K562 (cell line): ENCODE measurements around the gene ADGRD1. TPM values are rescaled to one million over a fixed set of nuclear protein-coding genes. Genes with fewer than 3 reads are reported as not detected.

ENCODE experiments used
- ATAC-seq: fragments of 200-7000 bp; cut with Tn5 transposase; 3 replicates; pipeline ENCODE4 v1.9.1; 2020; ENCODE audit warnings: moderate library complexity
- BruUV-seq: library from RNA; stranded (reverse); fragments of 400-500 nt; replicated peaks from 2 replicates; lab custom pipeline; 2021; lab: Mats Ljungman, UMichigan
- CTCF ChIA-PET: fragments of 300-600 bp; formaldehyde crosslinking; extraction: SDS; loops from one replicate; lab custom pipeline; 2021; ENCODE audit warnings: low intra/inter-chr PET ratio; lab: Yijun Ruan, JAX
- POLR2A ChIA-PET: fragments of 300-600, 350-650 bp; sonication (Branson Sonifier 250); formaldehyde crosslinking; extraction: SDS; loops from one replicate; lab custom pipeline; 2021; ENCODE audit warnings: antibody characterized with exemption, inconsistent platforms; lab: Yijun Ruan, JAX
- DNase-seq, 4 experiments: peaks; one replicate each; pipeline versions ENCODE4 v3.0.0 to v3.0.0-alpha.2; 2011 to 2018; ENCODE audit warnings: low spot score in 3 of 4, mixed read lengths in 3 of 4; ENCODE audit errors: extremely low read depth in 1 of 4
- FAIRE-seq: peaks from 2 replicates; lab custom pipeline; 2011; peaks lifted over from hg19 to GRCh38; lab: Jason Lieb, UNC
- H2AFZ ChIP-seq: 2 replicates; pipeline ENCODE4 v1.6.0; 2011; ENCODE audit warnings: low read depth, low read length, control low read depth, inconsistent platforms
- H3K27ac ChIP-seq: fragments of 200-600 bp; 3 replicates; pipeline ENCODE4 v1.8.0; 2011; ENCODE audit warnings: low read depth, mild to moderate bottlenecking, control low read depth, inconsistent platforms, low read length, moderate library complexity, mixed read lengths; ENCODE audit errors: extremely low read depth
- H3K27me3 ChIP-seq, 2 experiments: fragments of 300-600 bp in 1 of 2; 2 replicates in 1 of 2; 3 replicates in 1 of 2; pipeline versions ENCODE4 v1.6.0 to v1.8.0; 2011; ENCODE audit warnings: inconsistent platforms in 2 of 2, low read length in 2 of 2, mild to moderate bottlenecking in 1 of 2, mixed read lengths in 1 of 2, moderate library complexity in 1 of 2; ENCODE audit not compliant: control insufficient read depth in 2 of 2, insufficient read depth in 2 of 2
- H3K36me3 ChIP-seq: fragments of 300-600 bp; 3 replicates; pipeline ENCODE4 v1.8.0; 2011; ENCODE audit warnings: mild to moderate bottlenecking, low read length, inconsistent platforms; ENCODE audit not compliant: control insufficient read depth, insufficient read depth
- H3K4me1 ChIP-seq, 2 experiments: fragments of 200-600 bp in 1 of 2; replicated peaks in 1 of 2; 2 replicates in 1 of 2; 3 replicates in 1 of 2; pipeline versions ENCODE4 v1.5.1 to v1.8.0; 2011; ENCODE audit warnings: inconsistent platforms in 2 of 2, low read length in 2 of 2, mild to moderate bottlenecking in 1 of 2, mixed read lengths in 1 of 2, moderate library complexity in 1 of 2; ENCODE audit not compliant: control insufficient read depth in 2 of 2, insufficient read depth in 2 of 2
- H3K4me2 ChIP-seq: 2 replicates; pipeline ENCODE4 v1.6.1; 2011; ENCODE audit warnings: low read length, control low read depth, inconsistent platforms, mixed read lengths; ENCODE audit not compliant: insufficient read depth
- H3K4me3 ChIP-seq: fragments of 200-600 bp; sonication (generic), shearing (Covaris generic); 2 replicates; pipeline ENCODE4 v1.5.1; 2016; ENCODE audit warnings: control low read depth, inconsistent platforms
- H3K79me2 ChIP-seq: fragments of 200-600 bp; 3 replicates; pipeline ENCODE4 v1.8.0; 2011; ENCODE audit warnings: low read length, inconsistent platforms; ENCODE audit not compliant: control insufficient read depth, insufficient read depth
- H3K9ac ChIP-seq, 2 experiments: 2 replicates each; pipeline versions ENCODE4 v1.6.0 to v1.6.1; 2011; ENCODE audit warnings: low read depth in 2 of 2, low read length in 2 of 2, control low read depth in 1 of 2, inconsistent platforms in 1 of 2, mild to moderate bottlenecking in 1 of 2, mixed read lengths in 1 of 2; ENCODE audit not compliant: insufficient read depth in 1 of 2
- H3K9me1 ChIP-seq: one replicate; pipeline ENCODE4 v1.6.0; 2011; ENCODE audit warnings: inconsistent platforms, mild to moderate bottlenecking, low read length, moderate library complexity; ENCODE audit not compliant: control insufficient read depth, insufficient read depth
- H3K9me3 ChIP-seq: replicated peaks from 2 replicates; pipeline ENCODE4 v1.5.1; 2011; ENCODE audit warnings: low read depth, low read length, inconsistent platforms; ENCODE audit not compliant: control insufficient read depth, insufficient read depth
- H4K20me1 ChIP-seq: replicated peaks from 2 replicates; pipeline ENCODE4 v1.6.1; 2011; ENCODE audit warnings: low read length, inconsistent platforms, mixed read lengths; ENCODE audit not compliant: control insufficient read depth, insufficient read depth
- BCLAF1 ChIP-seq, 2 experiments: fragments of 450-650 bp in 1 of 2; IDR thresholded peaks; 2 replicates each; pipeline ENCODE4 v1.6.1; 2011 to 2017; ENCODE audit warnings: low read depth in 2 of 2, antibody characterized with exemption in 1 of 2, borderline replicate concordance in 1 of 2, low read length in 1 of 2, mild to moderate bottlenecking in 1 of 2, mixed read lengths in 1 of 2; ENCODE audit not compliant: control insufficient read depth in 1 of 2
- RBM25 ChIP-seq: fragments of 200-400 bp; formaldehyde crosslinking; IDR thresholded peaks from 2 replicates; pipeline ENCODE4 v1.6.1; 2018; ENCODE audit warnings: low read length, low read depth, moderate library complexity; ENCODE audit not compliant: severe bottlenecking
- TAF1 ChIP-seq: IDR thresholded peaks from 2 replicates; pipeline ENCODE4 v1.6.1; 2011; ENCODE audit warnings: mild to moderate bottlenecking, low read length, moderate library complexity; ENCODE audit not compliant: insufficient read depth, control insufficient read depth, severe bottlenecking; ENCODE audit errors: extremely low read depth
- WGBS: fragments of 100-300 bp; shearing (Covaris generic); methylation state at CpG from one replicate; pipeline ENCODE4 v1.1.6; 2016; ENCODE audit warnings: low coverage, mixed read lengths; ENCODE audit not compliant: insufficient coverage; ENCODE audit errors: missing lambda C conversion rate; 5-methylcytosine and 5-hydroxymethylcytosine counted together
- in situ Hi-C: fragments of 300-500 bp; cut with MboI; formaldehyde crosslinking; loops from 4 replicates; pipeline ENCODE4 v1.15.0; 2018; ENCODE audit warnings: inconsistent platforms, mixed read lengths
- intact Hi-C: fragments of 100-400 bp; cut with micrococcal nuclease; formaldehyde crosslinking; loops from 2 replicates; pipeline ENCODE4 v1.14.2; 2022
- polyA plus RNA-seq, 8 experiments: library from polyadenylated mRNA; depleted of rRNA in 4 of 8; stranded (reverse) in 5 of 8; unstranded in 3 of 8; fragments of >200 nt; fragmentation: Nextera tagmentation in 2 of 8; fragmentation: Illumina TruSeq in 1 of 8; extraction: Ambion mirVana in 2 of 8; extraction: Trizol in 1 of 8; gene quantifications; 2 replicates each; pipeline versions ENCODE4 v1.2.1 to v1.2.3, GENCODE V29; 2011 to 2014; ENCODE audit warnings: inconsistent platforms in 1 of 8, missing spikeins in 1 of 8
- total RNA-seq, 7 experiments: library from RNA; depleted of rRNA in 6 of 7; stranded (reverse); fragments of >200 nt in 6 of 7; fragmentation: Illumina TruSeq in 2 of 7; extraction: Trizol in 2 of 7; gene quantifications; 2 replicates each; pipeline versions ENCODE4 v1.2.1 to v1.2.3, GENCODE V29; 2011 to 2021; ENCODE audit warnings: low replicate concordance in 1 of 7

ADGRD1 gene
- total and polyA plus RNA-seq, 9 of the 15 experiments (the other 6 are each of a cell fraction or from before 2014, with no cell fraction given): 1.7 to 11.7 (median 3.3) TPM

GRCh38 chr12:130981911-130982310, 28.2 kb downstream of the ADGRD1 start:
- H2AFZ ChIP-seq: no peak overlapping the region
- H3K9me1 ChIP-seq: no peaks in the 10 kb centered on the region
- peaks cover 14 to 30% of the 10 kb centered on the region in 2 experiments; a peak in 4 of 5 replicates for H3K27me3 ChIP-seq
- no peaks in the 10 kb centered on the region for H3K36me3 ChIP-seq
- ATAC-seq (no peak), FAIRE-seq (no peak), DNase-seq (no peak)
- no peak overlapping the region for H3K4me2 ChIP-seq
- BruUV-seq: no TSS peak
- peaks cover 12 to 19% of the 10 kb centered on the region in 2 experiments; a peak in 4 of 5 replicates for H3K4me1 ChIP-seq
- WGBS: 23% methylated on average over 10 of the region's 12 CpGs
- H3K9me3 ChIP-seq: no peaks in the 10 kb centered on the region
- intact Hi-C loops: no loop called here
- H3K4me3 ChIP-seq: no peak overlapping the region
- TF ChIP-seq BCLAF1 (IDR thresholded peaks at IDR 0.05; ENCODE audit: borderline replicate concordance in 1 of 2, control insufficient read depth in 1 of 2, low read depth in 2 of 2, low read length in 1 of 2) (no peak), RBM25 (no peak), TAF1 (no peak)
- ChIA-PET CTCF (no interaction called here), POLR2A (no interaction called here)
- H3K27ac ChIP-seq: no peak overlapping the region
- in situ Hi-C loops: no loop called here
- H4K20me1 ChIP-seq: no peaks in the 10 kb centered on the region
- H3K79me2 ChIP-seq: no peaks in the 10 kb centered on the region
- H3K9ac ChIP-seq: 0 out of 4 replicates have a peak overlapping the region, but pooled peaks of 1 of the 2 experiments have one; percentile 6
